GM12878 (cell line): Measurements from ENCODE around the gene SYNPO.

Experiments used
- ATF7 ChIP-seq: fragments of 450-650 bp; IDR thresholded peaks from 2 replicates; pipeline ENCODE4 v1.6.1; 2016; ENCODE audit warnings: low read depth, mild to moderate bottlenecking
- CREM ChIP-seq: IDR thresholded peaks from 2 replicates; pipeline ENCODE4 v1.6.1; 2014; ENCODE audit warnings: antibody characterized with exemption, low read depth
- FOS ChIP-seq: IDR thresholded peaks from 3 replicates; pipeline ENCODE4 v1.6.1; 2011; ENCODE audit warnings: borderline replicate concordance; ENCODE audit not compliant: insufficient read length; ENCODE audit errors: extremely low read depth
- JUND ChIP-seq: IDR thresholded peaks from 2 replicates; pipeline ENCODE4 v1.6.1; 2012; ENCODE audit warnings: low read depth, mild to moderate bottlenecking, low read length, improper control_type of control experiment, moderate library complexity
- NRF1 ChIP-seq: conservative IDR thresholded peaks from 2 replicates; pipeline ENCODE4 v1.6.1; 2011; ENCODE audit warnings: mild to moderate bottlenecking, low read depth, low read length, improper control_type of control experiment
- RELB ChIP-seq: fragments of 450-650 bp; IDR thresholded peaks from 2 replicates; pipeline ENCODE4 v1.6.1; 2017; ENCODE audit warnings: low read depth, mild to moderate bottlenecking, moderate library complexity
- RFX5 ChIP-seq: IDR thresholded peaks from 2 replicates; pipeline ENCODE4 v1.6.1; 2011; ENCODE audit warnings: low read depth, low read length, improper control_type of control experiment
- ZBED1 ChIP-seq: IDR thresholded peaks from 2 replicates; pipeline ENCODE4 v1.6.1; 2016; ENCODE audit warnings: borderline replicate concordance
- TF ChIP-seq, protein P1 (sequence below), 3 experiments: IDR thresholded peaks in 2 of 3; conservative IDR thresholded peaks in 1 of 3; 2 replicates each; pipeline ENCODE4 v1.5.1; 2011; ENCODE audit warnings: low read depth in 3 of 3, low read length in 3 of 3, mild to moderate bottlenecking in 3 of 3, control low read depth in 2 of 3, moderate library complexity in 2 of 3, inconsistent platforms in 1 of 3, mixed read lengths in 1 of 3; ENCODE audit not compliant: control insufficient read depth in 2 of 3, insufficient read depth in 1 of 3; ENCODE audit errors: extremely low read depth in 1 of 3
- TF ChIP-seq, protein P2 (sequence below): fragments of 150-350 bp; IDR thresholded peaks from 2 replicates; pipeline ENCODE4 v1.6.1; 2014; ENCODE audit warnings: mild to moderate bottlenecking, low read depth, low read length
- TF ChIP-seq, protein P3 (sequence below): IDR thresholded peaks from 2 replicates; pipeline ENCODE4 v1.6.1; 2011; ENCODE audit warnings: low read depth, mild to moderate bottlenecking, low read length, moderate library complexity, borderline replicate concordance; ENCODE audit errors: extremely low read depth

DNA sequence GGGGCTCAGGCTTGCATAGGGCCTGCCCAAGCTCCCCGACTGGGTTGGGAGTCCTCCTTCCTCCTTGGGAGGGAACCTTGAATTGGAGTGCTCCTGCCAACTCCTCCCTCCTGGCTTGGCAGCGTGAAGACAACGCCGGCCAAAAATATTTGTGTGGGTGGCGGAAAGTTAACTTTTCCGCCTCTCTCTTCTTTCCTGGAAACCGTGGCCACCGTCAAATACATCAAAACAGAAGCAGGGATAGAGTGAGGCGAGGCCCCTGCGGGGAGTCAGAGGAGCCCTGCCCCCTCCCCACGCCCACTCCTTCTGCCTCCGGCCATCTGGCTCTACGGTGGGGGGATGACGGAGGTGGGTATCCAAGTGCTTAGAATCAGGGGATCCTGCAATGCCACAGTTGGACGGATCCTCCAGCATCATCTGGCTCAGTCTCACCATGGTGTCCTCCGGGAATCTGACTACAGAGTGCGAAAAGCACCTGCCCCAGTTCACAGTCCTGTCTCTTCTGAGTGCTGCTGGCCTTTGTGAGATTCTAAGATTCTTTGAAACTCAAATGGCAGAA lies 25.2 kb upstream of the SYNPO start:
- TF ChIP-seq RFX5 (no peak), CREM (no peak), ZBED1 (no peak), RELB (no peak), FOS (no peak), ATF7 (no peak), JUND (no peak), NRF1 (no peak)
- TF ChIP-seq, protein P1, sequence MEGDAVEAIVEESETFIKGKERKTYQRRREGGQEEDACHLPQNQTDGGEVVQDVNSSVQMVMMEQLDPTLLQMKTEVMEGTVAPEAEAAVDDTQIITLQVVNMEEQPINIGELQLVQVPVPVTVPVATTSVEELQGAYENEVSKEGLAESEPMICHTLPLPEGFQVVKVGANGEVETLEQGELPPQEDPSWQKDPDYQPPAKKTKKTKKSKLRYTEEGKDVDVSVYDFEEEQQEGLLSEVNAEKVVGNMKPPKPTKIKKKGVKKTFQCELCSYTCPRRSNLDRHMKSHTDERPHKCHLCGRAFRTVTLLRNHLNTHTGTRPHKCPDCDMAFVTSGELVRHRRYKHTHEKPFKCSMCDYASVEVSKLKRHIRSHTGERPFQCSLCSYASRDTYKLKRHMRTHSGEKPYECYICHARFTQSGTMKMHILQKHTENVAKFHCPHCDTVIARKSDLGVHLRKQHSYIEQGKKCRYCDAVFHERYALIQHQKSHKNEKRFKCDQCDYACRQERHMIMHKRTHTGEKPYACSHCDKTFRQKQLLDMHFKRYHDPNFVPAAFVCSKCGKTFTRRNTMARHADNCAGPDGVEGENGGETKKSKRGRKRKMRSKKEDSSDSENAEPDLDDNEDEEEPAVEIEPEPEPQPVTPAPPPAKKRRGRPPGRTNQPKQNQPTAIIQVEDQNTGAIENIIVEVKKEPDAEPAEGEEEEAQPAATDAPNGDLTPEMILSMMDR (IDR thresholded peaks at IDR 0.05 in 2 of 3, conservative IDR thresholded peaks at IDR 0.05 in 1 of 3; ENCODE audit: control insufficient read depth in 2 of 3, extremely low read depth in 1 of 3, insufficient read depth in 1 of 3, low read depth in 3 of 3, low read length in 3 of 3): no peak
- TF ChIP-seq, protein P2, sequence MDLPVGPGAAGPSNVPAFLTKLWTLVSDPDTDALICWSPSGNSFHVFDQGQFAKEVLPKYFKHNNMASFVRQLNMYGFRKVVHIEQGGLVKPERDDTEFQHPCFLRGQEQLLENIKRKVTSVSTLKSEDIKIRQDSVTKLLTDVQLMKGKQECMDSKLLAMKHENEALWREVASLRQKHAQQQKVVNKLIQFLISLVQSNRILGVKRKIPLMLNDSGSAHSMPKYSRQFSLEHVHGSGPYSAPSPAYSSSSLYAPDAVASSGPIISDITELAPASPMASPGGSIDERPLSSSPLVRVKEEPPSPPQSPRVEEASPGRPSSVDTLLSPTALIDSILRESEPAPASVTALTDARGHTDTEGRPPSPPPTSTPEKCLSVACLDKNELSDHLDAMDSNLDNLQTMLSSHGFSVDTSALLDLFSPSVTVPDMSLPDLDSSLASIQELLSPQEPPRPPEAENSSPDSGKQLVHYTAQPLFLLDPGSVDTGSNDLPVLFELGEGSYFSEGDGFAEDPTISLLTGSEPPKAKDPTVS: no peak
- TF ChIP-seq, protein P3, sequence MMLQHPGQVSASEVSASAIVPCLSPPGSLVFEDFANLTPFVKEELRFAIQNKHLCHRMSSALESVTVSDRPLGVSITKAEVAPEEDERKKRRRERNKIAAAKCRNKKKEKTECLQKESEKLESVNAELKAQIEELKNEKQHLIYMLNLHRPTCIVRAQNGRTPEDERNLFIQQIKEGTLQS: no peak
